Pulmonary artery endothelial cell (primary cell): ENCODE results near the gene MLLT6. TPM values are rescaled to one million over a fixed set of nuclear protein-coding genes. Genes with fewer than 3 reads are reported as not detected.

Experiments
- DNase-seq: peaks from one replicate; pipeline ENCODE4 v3.0.0-alpha.2; 2011; ENCODE audit warnings: low read depth, low spot score
- total RNA-seq: library from RNA; depleted of rRNA; stranded (reverse); fragments of >200 nt; gene quantifications from 2 replicates; pipeline ENCODE4 v1.2.3, GENCODE V29; 2014

The MLLT6 gene
- total RNA-seq, 1 donor from 2014 or later: 26.8 TPM

DNA sequence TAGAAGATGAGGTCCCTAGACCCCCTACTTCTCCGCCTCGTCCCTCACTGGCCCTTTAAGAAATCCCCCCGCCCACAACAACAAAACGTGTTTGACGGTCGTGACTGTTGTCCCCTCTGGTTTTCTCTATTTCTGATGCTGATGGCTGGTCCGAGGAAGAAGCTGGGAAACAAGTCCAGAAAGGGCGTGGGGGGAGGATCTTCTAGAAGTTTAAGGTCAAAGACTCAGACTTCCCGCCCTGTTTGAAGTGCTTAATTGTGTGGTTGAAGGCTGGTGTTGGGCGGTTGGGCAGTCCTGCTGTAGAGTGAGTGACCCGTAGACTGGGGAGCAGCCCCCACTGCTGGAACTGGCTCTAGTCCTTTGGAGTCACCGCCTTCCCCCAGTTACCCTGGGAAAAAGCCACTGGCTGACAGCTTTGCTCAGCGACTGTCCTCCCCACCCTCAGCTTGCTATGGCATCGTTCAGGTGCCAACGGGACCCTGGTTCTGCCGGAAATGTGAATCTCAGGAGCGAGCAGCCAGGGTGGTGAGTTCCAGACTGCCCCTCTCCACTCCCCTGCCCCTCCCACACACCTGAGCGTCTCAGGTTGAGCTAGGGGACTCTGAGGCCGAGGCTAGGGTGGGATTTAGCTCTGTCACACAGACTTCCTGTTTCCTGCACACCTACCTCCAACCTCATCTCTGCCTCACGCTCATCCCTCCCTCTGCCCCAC lies 1.6 kb downstream of the MLLT6 start:
- no peak for DNase-seq

GRCh38 chr17:38707678-38708351 lies 2.7 kb downstream of the MLLT6 start:
- no peak for DNase-seq

- DNase-seq: no peak
These were observed 4.2 kb downstream of the MLLT6 start for GRCh38 chr17:38709104-38709820.

- no peak for DNase-seq
These were observed 5.0 kb downstream of the MLLT6 start for GRCh38 chr17:38709864-38710603.

DNA sequence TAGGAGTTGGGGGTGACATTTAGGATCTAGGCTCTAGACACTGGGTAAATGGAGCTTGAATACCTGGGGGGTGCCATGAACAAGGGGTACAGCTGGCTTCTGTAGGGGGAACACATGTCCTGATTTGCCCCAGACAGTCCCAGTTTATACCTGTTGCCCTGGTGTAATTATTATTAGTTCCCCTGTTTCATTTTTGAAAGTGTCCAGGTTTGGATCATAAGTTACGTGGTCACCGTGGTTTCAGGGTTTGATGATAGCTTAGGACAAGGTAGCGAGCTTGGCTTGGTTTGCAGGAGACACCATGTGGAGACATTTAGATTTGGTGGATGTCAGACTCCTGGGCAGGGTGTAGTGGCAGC lies 5.5 kb downstream of the MLLT6 start:
- no peak for DNase-seq

DNA sequence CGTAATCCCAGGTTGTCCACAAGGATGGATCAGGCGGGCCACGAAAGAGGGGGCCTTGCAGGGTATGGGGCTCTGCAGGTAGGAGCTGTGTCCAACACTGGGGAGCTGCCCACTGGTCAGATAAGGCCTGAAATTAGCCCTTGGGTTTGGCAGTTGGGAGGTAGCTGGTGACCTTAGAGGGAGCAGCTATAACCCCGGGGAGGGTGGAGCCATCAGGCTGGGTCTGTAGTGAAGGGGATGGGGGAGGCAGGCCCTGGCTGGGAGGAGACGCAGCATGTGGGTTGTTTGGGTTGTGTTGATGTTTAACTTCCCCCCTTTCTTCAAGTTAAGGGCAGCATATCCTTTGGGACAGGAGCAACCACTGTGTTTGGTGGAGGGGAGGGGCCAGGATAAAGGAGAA lies 5.9 kb downstream of the MLLT6 start:
- no peak for DNase-seq

- no peak for DNase-seq
These were observed 6.9 kb downstream of the MLLT6 start for GRCh38 chr17:38711792-38712571.

- no peak for DNase-seq
These were observed 7.5 kb downstream of the MLLT6 start for GRCh38 chr17:38712593-38712992.

- DNase-seq: no peak
These were observed 8.5 kb downstream of the MLLT6 start for GRCh38 chr17:38713456-38714075.

DNA sequence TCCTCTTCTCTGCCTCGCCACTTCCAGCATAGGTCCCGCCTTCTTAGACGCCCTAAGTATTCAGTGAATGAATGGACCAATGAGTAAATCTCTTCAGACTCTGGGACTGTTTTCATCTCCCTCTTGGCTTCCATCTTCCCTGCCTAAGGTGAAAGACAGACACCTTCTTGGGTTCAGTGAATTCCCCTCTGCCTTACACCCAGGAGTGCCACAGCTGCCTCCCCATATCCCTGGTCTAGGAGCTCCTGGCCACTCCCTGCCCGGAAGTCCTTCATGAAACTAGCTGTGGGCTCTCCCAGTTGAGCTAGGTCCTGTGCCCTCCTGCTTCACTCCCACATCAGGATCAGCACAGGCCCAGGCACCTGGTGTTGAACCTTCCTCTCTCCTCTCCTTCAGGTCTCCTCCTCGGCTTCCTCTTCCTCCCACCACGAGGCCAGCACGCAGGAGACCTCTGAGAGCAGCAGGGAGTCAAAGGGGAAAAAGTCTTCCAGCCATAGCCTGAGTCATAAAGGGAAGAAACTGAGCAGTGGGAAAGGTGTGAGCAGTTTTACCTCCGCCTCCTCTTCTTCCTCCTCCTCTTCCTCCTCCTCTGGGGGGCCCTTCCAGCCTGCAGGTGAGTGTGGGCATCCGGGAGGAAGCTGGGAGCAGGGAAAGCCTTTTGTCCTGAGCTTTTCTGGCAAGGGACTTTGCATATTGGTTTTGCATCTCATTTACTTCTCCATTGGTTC lies 10.3 kb downstream of the MLLT6 start:
- DNase-seq: no peak

- no peak for DNase-seq
These were observed 11.4 kb downstream of the MLLT6 start for GRCh38 chr17:38716368-38717005.

GRCh38 chr17:38717139-38717745 lies 12.2 kb downstream of the MLLT6 start:
- no peak for DNase-seq

DNA sequence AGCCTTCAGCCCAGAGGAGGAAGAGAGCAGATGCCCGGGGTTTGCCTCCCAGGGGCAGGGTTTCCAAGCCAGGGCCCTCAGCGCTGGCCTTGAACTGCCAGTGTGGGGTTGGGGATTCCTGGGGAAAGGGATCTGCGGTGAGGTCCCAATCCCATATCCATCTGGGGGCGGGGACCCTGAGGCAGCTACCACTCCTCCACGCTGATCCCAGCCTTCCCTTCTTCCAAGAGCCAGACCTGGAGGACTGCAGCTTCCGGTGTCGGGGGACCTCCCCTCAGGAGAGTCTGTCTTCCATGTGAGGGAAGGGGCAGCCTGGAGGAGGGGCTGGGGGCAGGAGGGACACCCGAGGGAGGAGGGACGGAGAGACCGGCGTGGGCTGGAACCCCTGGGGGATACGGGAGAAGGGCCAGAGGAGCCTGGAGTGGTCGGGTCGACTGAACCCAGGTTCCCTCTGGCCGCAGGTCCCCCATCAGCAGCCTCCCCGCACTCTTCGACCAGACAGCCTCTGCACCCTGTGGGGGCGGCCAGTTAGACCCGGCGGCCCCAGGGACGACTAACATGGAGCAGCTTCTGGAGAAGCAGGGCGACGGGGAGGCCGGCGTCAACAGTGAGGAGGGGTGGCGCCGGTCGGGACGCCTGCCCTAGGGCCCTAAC lies 14.3 kb downstream of the MLLT6 start:
- DNase-seq: no peak

DNA sequence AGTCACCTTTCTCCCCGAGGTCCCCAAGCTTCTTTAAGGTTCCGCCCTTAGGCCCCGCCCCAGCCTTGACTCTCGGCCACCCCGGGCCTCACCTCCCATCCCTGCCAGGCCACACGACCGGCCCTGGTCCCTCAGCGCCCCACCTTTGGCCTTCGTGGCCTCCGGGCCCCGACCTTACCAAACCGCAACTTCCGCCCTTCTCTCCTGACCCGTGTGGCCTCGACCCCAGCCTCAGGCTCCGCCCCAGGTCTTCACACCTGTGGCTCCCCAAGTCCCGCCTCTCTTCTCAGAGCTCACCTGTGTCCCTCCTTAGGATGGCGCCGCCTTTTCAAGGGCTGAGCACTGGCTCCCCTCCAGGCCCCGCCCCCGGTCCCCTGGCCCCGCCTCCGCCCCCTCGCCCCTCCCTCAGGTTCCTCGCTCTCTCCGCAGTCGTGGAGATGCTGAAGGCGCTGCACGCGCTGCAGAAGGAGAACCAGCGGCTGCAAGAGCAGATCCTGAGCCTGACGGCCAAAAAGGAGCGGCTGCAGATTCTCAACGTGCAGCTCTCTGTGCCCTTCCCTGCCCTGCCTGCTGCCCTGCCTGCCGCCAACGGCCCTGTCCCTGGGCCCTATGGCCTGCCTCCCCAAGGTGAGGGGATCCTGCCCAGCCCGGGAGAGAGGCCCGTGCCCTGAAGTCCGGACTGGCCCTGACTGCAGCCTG lies 15.0 kb downstream of the MLLT6 start:
- DNase-seq: no peak

- DNase-seq: no peak
These were observed 15.9 kb downstream of the MLLT6 start for GRCh38 chr17:38720941-38721340.

- DNase-seq: no peak
These were observed 16.7 kb downstream of the MLLT6 start for GRCh38 chr17:38721802-38722201.

GRCh38 chr17:38724337-38724988 lies 19.4 kb downstream of the MLLT6 start:
- DNase-seq: no peak
